Stimulated activated CD4-positive, alpha-beta T cell treated with anti-CD3 and anti-CD28 coated beads, Interleukin-15, amount 100 ng/mL, for 48 hours (primary cell): ENCODE measurements around the gene AMELY.
"Not testable (repeated sequence)": the region's sequence is repeated elsewhere in the genome, so short reads cannot be mapped to it uniquely, and the experiment has no call there.

Experiments used
- DNase-seq, 2 donors: peaks; one replicate each; pipeline ENCODE4 v3.0.0-alpha.2; 2020; ENCODE audit warnings: low read depth in 2 of 2

AMELY gene, protein sequence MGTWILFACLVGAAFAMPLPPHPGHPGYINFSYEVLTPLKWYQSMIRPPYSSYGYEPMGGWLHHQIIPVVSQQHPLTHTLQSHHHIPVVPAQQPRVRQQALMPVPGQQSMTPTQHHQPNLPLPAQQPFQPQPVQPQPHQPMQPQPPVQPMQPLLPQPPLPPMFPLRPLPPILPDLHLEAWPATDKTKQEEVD

DNA sequence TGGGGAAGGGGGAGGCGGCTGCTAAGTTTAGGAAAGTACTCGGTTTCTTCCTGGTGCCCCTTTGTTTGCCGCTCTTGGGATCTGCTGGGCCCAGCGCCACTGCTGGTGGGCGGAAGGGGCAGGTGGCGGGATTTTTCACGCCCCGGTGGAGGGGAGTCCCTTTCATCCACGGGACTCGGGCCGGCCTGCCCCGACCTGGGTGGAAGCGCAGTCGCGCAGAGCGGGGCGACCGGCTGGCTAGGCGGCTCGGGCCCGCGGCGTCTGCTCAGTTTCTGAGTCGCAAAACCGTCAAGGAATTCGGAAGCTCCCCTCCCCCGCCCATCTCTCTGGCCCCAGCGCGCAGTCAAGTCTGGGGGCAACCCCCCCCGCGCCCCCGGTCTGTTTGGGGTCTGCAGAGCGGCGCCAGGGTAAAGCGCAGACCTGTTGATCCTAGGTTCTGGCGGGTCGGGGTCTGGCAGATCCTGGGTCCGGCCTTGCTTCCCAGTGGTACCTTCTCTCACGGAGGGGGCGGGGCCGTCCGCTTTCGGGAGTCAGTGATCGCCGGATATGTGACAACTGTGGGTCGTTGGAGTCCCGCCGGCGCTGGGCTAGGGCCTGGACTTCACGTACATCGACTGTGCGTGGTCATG, at the start of gene AMELY:
Gene AMELY (minus strand): TSS at position 500 of the 629 bp plus-strand sequence. CDS start 39,144 bp downstream, outside the sequence.
- no peak for DNase-seq

DNA sequence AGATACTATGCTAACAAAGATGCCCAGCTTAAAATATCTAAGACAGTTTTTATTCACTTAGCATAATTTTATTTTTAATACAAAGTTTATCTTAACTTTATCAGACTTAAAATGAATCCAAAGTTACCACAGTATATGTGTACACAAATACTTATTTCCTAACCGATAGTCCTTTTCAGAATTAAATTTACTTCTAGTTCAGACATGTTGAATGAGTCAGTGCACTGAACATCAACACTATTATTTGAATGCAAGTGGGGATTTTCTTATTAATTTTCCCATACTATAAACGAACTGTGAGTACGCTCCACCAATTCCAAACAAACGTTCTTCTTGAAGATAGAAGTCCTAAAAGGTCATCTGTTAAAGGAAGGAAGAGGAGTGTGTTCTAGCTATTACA, 38.4 kb upstream of the AMELY start:
- DNase-seq, result no peak

DNA sequence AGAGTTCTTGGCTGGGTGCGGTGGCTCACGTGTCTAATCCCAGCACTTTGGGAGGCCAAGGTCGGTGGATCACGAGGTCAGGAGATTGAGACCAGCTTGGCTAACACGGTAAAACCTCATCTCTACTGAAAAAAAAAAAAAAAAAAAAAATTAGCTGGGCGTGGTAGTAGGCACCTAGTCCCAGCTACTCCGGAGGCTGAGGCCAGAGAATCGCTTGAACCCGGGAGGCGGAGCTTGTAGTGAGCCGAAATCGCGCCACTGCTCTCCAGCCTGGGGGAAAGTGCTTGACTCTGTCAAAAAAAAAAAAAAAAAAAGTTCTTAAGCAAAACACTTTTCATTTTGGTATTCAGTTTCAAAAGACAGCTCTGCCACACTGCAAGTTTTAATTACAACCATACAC, 36.8 kb upstream of the AMELY start:
- no peak for DNase-seq

DNA sequence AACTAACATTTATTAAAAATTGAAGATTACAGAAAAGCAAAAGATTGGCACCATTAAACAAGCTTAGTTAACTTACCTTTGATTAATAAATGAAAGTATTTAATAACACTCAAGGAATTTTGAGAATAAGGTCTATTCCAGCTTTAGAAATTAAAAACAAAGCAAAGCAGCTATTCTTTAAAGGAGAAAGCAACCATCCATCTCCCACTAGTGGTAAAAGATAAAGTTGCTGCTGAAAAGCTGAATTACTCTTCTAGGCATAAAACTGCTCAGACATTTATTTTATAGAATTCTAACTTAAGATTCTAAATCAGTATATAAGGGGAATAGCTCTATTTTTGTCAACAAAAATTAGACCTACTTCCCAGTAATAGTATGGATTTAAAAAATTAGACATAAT, 36.1 kb upstream of the AMELY start:
- DNase-seq, result no peak

DNA sequence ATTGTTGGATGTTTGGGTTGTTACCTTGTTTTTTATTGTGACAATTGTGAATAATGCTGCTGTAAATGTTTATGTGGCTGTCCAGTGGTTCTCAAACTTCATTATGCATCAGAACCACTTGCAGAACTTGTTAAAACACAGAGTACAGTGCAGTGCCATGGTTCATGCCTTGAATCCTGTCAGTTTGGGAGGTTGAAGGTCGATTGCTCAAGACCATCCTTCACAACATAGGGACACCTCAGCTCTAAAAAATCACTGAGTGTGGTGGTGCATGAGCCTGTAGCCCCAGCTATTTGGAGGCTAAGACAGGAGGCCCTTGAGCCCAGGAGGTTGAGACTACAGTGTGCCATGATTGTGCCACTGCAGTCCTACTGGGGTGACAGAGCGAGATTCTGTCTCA, 23.9 kb upstream of the AMELY start:
- no peak for DNase-seq

DNA sequence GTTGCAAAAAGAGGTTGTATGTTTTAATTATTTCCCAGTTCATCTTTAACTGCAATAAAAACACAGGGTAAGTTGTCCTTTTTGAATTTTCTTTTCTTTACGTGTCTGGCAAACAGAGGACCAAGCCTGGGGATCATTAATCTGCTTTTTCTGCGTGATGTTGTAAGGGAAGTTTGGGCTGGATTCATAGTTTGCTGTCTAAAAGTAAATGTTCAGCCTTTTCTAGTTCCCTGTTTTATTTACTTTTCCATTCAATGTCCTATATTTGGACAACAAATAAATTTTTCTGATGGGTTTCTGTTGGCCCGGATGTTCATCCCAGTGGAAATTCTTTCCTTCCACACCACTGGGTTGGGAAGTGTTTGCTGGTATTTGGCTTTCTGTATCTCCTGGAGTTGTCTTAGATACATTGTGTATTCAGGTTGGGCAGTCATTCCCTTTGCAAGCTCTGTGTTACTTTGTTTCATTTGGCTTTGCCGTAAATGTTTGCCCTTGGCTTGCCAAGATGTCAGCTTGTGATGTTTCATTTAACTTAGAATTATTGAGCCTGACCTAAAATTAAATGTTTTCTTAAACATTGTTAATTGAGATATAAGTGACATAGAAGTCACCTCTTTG, 20.3 kb upstream of the AMELY start:
- no peak for DNase-seq

DNA sequence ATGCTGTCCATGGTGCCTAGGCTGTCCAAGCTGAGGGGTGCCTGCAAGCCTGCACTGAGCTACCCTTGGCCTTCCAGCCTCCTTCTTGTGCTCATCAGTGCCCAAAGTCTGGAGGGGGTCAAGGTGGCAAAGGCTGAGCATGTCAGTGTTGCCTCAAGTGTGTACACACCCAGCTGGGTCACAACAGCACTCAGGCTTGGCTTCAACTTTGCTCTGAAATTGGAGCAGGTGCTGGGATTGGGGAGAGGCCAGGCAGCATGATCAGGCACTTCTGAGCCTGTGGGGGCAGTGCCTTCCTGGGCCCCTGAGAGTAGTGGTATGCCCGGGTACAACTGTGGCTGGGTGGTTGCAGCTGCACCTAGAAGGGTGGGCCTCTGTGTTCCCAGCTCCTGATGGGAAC, 17.7 kb upstream of the AMELY start:
- DNase-seq, result no peak

DNA sequence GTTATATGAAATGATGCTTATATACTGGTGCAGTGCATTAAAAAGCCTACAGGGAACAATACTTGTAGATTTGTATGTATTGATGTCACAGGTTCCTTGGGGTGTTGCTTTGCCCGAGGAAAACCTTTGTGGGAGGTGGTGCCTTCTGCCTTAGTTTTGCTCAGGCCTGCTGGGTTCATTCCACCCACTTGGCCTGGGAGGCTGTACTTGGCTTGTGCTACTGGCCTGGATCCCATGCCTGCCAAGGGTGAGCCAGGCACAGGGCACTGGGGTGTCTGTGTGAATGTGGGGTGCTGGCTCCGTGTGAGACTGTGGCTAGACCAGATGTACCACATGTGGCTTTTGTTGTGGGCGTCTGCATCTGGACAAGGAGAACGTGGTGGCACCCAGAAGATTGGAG, 16.7 kb upstream of the AMELY start:
- DNase-seq, result no peak

DNA sequence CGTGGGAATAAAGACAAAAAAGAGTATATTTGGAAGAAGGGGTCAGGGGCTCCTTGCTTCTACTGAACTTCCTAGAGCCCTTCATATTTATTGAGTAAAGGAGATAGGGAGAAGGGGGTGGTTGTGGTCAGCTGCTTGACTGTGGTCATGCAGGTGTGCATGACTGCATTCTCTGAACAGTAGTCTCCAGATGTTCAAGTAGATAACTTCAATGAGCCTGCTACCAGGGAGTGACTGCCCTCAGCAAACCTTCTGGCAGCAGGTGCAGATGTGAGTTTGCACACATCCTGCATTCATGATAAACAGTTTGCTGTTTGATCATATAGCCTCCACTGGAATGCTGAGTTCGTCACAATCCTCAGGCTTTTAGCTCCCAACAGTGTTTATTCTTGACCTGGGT, 9.5 kb upstream of the AMELY start:
- DNase-seq, result no peak

DNA sequence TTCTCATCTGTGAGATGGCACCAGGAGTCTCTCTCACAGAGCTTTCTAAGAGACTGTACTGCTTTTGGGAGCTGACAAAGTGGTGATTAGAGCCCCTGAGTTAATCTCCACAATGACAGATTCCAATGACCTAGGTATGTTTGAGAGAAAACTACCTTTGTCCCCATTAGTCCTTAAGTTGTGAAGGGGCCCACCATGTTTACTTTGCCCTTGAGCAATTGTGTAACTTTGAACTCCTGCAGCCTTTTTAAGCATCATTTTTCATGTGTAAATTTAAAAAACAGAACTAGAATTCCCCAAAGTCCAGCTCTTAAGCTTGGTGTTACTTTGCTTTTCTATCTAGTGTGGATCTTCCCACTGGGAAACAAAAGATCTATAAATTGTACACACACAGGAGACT, 1.8 kb upstream of the AMELY start:
- DNase-seq, result no peak

DNA sequence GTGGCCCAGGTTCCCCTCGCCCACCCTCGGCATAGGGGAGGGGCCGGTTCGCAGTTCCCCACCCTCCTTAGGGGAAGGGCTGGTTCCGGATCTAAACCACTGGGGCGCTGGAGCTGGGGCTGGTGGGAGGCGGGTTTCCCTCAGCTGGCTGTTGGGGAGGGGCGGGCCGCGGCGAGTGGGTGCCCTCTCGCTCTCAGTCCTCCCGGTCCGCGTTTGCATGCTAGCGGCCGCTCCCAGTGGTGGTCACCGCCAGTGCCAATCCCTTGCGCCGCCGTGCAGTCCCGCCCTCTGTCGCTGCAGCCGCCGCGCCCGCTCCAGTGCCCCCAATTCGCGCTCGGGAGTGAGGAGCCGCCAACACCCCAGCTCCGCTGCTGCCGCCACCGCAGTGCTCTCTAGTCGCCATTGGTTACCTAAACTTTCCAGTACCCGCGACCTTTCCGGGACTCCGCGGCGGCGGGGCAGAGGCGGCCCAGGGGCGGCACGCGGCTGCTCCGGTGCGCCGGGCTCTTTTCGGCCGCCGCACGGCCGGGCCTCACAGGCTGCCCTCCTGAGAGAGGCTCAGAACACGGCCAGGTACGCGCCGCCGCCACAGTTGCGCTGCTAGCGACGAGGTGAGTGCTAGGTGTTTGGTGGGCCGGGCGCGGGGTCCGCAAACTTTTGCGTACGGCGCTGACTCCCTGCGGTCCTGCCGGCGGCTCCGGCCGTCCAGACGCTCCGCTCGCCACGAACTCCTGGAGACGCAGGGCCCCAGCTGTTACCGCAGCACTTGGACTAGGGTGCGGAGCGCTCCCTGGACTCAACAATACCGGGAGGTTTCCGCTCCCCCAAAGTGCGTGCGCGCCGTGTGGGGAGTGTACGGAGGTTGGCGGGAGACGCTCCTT, 940 bp downstream of the AMELY start, which contains the start of gene TBL1Y:
Gene TBL1Y (plus strand): TSS at position 326 of the 881 bp plus-strand sequence. CDS start 114,388 bp downstream, outside the sequence.
- DNase-seq, result no peak

DNA sequence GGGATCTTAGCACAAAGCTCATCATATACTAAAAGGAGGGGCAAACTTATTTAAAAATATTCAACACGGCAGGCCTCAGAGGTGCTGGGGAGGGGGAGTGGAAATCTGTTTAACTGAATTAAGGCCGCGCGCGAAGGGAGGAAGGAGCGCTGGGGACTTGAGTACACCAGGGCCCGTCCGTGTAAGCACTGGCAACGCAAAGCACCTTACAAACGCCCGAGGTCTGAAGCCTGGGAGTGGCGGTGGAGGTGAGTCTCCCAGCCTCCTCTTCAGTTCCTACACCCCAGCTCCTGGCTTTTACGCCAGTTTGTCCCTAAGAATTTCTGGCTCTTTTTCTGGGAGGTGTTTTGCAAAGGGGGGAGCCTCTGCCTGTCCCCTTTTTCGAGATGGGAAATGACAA, 1.7 kb downstream of the AMELY start:
- no peak for DNase-seq

DNA sequence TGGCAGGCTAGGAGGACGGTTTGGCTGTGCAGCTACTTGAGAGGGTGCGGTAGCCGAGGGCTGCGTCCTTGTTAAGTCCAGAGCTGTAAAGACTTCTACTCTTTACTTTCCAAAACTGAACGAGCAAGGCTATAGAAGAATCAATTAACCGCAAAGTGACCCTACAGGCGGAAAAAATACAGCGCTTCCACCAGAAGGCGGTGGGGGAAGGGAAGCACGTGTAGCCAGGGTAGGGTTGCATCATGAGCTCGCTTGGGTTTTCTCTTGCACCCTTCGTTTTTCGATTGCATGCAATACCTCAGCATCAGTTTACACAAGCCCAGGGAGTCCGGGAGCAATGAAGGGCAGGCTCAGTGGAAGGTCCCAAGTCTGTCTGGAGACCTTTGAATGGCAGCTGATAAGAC, 2.4 kb downstream of the AMELY start:
- no peak for DNase-seq

DNA sequence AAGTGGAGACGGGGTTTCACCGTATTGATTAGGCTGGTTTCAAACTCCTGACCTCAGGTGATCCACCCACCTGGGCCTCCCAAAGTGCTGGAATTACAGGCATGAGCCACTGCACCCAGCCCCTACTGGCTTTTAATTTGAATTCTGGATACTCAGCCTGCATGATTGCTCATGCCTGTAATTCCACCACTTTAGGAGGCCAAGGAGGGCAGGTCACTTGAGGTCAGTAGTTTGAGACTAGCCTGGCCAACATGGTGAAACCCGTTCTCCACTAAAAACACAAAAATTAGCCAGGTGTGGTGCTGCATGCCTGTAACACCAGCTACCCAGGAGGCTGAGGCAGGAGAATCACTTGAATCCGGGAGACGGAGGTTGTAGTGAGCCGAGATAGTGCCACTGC, 3.5 kb downstream of the AMELY start:
- DNase-seq, result not testable (repeated sequence)

DNA sequence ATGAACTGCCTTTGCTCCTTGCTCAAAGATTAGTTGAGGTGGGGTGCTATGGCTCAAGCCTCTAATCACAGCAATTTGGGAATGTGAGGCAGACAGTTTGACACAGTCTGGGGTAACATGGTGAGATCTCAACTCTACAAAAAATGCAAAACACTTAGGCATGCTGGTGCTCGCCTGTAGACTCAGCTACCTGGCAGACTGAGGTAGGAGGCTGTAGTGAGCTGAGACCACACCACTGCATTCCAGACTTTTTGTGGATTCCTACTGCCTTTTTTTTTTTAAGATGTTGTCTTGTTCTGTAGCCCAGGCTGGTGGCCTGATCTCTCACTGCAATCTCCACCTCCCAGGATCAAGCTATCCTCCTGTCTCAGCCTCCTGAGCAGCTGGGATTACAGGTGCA, 4.0 kb downstream of the AMELY start:
- no peak for DNase-seq

DNA sequence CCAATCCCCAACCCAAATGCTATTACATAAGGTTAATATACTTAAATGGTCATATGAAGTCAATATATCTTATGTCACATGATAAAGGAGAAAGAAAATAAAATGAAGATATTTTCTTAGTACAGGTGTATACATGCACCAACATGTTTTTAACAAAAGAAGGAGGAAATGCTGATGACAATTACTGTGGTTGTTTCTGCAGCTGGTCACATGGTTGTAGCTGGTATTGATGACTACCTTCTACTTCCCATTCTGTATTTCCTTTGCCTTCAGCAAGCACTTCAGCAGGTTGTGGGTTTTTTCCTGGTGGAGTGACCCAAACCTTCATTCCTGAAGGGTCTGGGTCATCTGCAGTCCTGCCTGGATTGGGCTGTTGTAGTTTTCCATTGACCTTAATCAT, 9.4 kb downstream of the AMELY start:
- DNase-seq, result not testable (repeated sequence)

DNA sequence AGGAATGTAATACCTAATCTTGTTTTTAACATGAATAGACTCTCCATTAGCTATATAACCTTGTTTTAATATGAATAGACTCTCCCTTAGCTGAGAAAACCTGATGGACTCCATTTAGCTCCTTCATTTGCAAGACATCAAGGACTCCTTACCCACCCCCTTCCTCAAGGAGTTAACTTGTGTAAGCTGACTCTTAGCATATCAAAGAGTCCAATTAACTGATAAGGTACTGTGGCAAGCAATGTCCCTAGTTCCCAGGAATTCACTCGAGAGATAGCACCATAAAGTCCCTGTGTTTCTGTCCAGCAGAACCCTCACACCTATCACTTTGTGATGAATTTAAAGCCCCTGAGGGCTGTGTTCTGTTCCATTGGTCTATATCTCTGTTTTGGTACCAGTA, 16.3 kb downstream of the AMELY start:
- DNase-seq, result no peak

DNA sequence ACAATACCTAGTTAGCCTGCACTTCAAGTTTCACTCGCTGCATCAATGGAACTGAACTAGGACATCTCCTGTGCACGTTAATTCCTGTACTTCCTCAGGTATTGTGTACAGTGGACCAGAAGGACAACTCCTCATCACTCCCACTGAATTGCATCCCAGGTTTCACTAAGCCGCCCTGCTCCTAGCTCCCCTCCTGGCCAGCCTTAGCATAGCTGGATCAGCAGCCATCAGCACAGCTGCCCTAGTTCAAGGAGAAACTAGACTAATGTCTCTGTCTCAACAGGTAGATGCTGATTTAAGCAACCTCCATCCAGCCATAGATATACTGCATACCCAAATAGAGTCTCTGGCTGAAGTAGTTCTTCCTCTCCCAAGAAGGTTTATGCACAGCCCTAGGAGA, 17.1 kb downstream of the AMELY start:
- no peak for DNase-seq

DNA sequence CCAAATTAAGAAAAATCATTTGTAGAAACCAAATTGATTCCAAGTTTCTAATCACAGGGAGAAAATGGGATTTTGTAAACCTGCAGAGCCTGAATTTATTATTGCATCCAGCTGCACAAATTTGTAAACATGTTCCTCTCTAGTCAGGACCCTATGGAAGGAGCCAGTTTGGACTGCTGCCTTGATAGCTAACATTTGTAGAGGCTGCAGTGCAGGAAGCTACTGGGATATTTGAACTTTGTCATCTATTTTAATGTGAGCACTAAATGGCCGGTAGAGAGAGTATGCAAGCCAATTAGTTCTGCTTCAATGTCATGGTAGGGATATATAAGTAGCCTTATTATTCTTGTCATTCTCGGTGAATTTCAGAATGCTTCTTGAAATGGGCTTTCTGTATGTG, 62.2 kb downstream of the AMELY start:
- no peak for DNase-seq

DNA sequence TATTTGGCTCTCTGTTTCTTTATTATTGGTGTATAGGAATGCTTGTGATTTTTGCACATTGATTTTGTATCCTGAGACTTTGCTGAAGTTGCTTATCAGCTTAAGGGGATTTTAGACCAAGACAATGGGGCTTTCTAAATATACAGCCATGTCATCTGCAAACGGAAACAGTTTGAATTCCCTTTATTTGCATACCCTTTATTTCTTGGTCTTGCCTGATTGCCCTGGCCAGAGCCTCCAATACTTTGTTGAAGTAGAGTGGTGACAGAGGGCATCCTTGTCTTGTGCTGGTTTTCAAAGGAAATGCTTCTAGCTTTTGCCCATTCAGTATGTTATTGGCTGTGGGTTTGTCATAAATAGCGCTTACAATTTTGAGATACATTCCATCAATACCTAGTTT, 68.9 kb downstream of the AMELY start:
- not testable (repeated sequence) for DNase-seq
